ENCODE data around the gene CDC16.

CDC16 gene

GRCh38 chr13:114304346-114305034 lies 69.8 kb downstream of the CDC16 start:
- DNase-seq (ENCODE audit: low read depth) = no peak

- DNase-seq (ENCODE audit: low read depth) = no peak
Measured at GRCh38 chr13:114309086-114309485, 74.4 kb downstream of the CDC16 start.

GRCh38 chr13:114309806-114310410 lies 75.2 kb downstream of the CDC16 start:
- DNase-seq (ENCODE audit: low read depth) = no peak

DNA sequence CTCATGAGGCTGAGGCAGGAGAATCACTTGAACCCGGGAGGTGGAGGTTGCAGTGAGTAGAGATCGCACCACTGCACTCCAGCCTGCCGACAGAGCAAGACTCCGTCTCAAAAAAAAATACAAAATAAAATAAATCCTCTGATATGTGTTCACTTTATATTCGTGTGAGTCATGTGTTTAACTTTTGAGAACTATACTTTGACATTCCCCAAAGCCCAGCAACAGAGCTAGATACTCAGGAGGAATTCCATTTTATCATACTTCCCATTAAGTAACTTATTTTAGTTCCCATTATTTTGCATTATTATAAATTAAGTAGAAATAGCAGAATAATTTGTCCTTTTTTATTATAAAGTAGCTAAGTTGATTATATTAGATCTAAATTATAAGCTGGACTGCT lies 76.3 kb downstream of the CDC16 start:
- no peak for DNase-seq (ENCODE audit: low read depth)

DNA sequence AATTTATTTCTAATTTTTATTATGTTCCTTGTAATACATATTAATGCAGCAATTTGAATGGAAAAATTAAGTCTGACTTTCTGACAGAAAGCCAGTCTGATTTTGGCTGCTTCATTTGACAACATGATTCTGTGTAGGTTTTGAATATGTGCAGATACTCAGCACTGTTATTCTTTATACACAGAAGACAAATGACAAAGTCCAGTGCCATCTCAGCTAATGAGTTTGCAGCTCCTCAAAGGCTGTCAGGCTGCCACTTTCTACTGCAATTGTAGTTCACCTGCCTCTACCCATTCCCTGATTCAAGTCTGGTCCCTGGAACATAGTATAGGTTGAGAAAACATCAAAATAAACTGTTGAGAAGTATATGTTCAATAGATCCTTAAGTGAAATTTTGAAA lies 76.7 kb downstream of the CDC16 start:
- no peak for DNase-seq (ENCODE audit: low read depth)

DNA sequence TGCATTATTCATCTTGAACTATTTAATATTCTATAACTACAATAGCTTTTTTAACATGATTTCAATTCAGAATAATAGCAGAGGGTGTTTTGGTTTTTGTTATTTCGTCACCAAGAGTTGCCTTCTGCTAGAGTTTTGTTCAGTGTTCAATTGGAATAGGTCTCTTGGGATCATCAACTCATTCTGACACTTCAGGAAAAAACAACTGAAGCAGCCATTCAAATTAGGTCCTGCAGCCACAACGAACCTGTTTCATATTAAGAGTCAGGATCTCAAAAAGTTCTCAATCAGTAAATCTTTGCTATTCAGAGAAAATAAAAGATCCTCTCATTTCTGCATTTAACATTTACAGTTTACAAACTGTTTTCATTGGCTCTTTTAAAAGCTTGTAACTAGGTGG lies 77.2 kb downstream of the CDC16 start:
- no peak for DNase-seq (ENCODE audit: low read depth)

GRCh38 chr13:114313061-114313860 lies 78.6 kb downstream of the CDC16 start:
- peak; percentile 45 for DNase-seq (ENCODE audit: low read depth)

GRCh38 chr13:114314074-114314912 lies 79.6 kb downstream of the CDC16 start, which contains the start of gene CHAMP1:
CHAMP1 (plus strand) TSS chr13:114314503; CDS start chr13:114323843, 9,340 bp downstream.
- DNase-seq (ENCODE audit: low read depth) = peak; percentile 97

GRCh38 chr13:114315074-114315785 lies 80.5 kb downstream of the CDC16 start:
- DNase-seq (ENCODE audit: low read depth) = no peak

- no peak for DNase-seq (ENCODE audit: low read depth)
Measured at GRCh38 chr13:114318624-114319023, 83.9 kb downstream of the CDC16 start.

- DNase-seq (ENCODE audit: low read depth) = no peak
Measured at GRCh38 chr13:114319441-114319913, 84.8 kb downstream of the CDC16 start.

DNA sequence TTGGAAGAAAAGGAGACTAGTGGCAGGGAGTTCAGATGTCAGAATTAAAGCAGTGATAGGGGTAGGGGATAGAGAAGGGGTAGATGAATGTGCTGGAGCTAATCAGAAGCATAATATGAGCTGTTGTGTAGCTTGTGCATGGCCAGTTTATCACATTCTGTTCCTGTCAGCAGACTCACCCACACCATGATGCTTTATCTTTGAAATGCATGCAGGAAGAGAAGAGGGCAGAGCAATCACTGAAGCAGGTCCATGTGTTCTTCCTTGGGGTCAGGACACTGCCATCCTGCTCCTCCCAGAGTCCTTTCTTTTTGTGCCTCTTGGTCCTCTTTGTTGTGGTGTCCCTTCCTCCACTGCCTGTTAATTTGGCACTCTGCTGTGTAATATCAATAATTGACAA lies 85.4 kb downstream of the CDC16 start:
- no peak for DNase-seq (ENCODE audit: low read depth)

GRCh38 chr13:114321256-114321655 lies 86.6 kb downstream of the CDC16 start:
- no peak for DNase-seq (ENCODE audit: low read depth)

Data from activated T-cell treated with anti-CD3 and anti-CD28 coated beads for 48 hours (primary cell).